HCT116 (cell line): Measurements from ENCODE around the gene EPHA8. TPM values are rescaled to one million over a fixed set of nuclear protein-coding genes. Genes with fewer than 3 reads are reported as not detected.
A peak's percentile ranks its signal among the peaks of the same experiment; 100 is the strongest.

Experiments used
- ATAC-seq: fragments of 200-7000 bp; cut with Tn5 transposase; 2 replicates; pipeline ENCODE4 v1.9.1; 2020; ENCODE audit warnings: mild to moderate bottlenecking, moderate library complexity
- BruUV-seq: library from RNA; stranded (reverse); fragments of 400-500 nt; replicated peaks from 2 replicates; lab custom pipeline; 2021; lab: Mats Ljungman, UMichigan
- CTCF ChIA-PET: fragments of 300-600 bp; sonication (Branson Sonifier 250); formaldehyde crosslinking; loops from one replicate; lab custom pipeline; 2021; ENCODE audit warnings: antibody characterized with exemption; lab: Charles Lee
- POLR2A ChIA-PET: fragments of 300-600, 350-600 bp; sonication (Branson Sonifier 250); formaldehyde crosslinking; loops from one replicate; lab custom pipeline; 2021; ENCODE audit warnings: antibody characterized with exemption; lab: Charles Lee
- RAD21 ChIA-PET, 2 experiments: fragments of 300-600 bp; sonication (Branson Sonifier 250); formaldehyde crosslinking; loops; one replicate each; lab custom pipeline; 2023; ENCODE audit warnings: low total read pairs in 2 of 2; ENCODE audit not compliant: uncharacterized antibody in 2 of 2, unreplicated experiment in 2 of 2, low non-redundant PET in 1 of 2; lab: Charles Lee
- DNase-seq: peaks from one replicate; pipeline ENCODE4 v3.0.0-alpha.2; 2010; ENCODE audit warnings: low read depth, low spot score
- H2AFZ ChIP-seq: fragments of 200-600 bp; shearing (Covaris generic), sonication (generic); 2 replicates; pipeline ENCODE4 v1.6.1; 2017; ENCODE audit warnings: low read depth, mixed run types, mixed read lengths, antibody characterized with exemption, low read length; ENCODE audit not compliant: poor library complexity, severe bottlenecking
- H3K27ac ChIP-seq: 2 replicates; pipeline ENCODE4 v1.5.1; 2012; ENCODE audit warnings: low read depth, low read length
- H3K27me3 ChIP-seq: fragments of 200-600 bp; sonication (generic); 2 replicates; pipeline ENCODE4 v1.6.1; 2016; ENCODE audit warnings: mixed run types, low read length, mixed read lengths; ENCODE audit not compliant: insufficient read depth
- H3K36me3 ChIP-seq, 2 experiments: fragments of 200-500 bp in 1 of 2; fragments of 200-600 bp in 1 of 2; sonication (Bioruptor generic) in 1 of 2; sonication (generic) in 1 of 2; 2 replicates each; pipeline versions ENCODE4 v1.5.1 to v1.6.1; 2014 to 2016; ENCODE audit warnings: low read length in 2 of 2, inconsistent platforms in 1 of 2, mixed read lengths in 1 of 2, mixed run types in 1 of 2; ENCODE audit not compliant: insufficient read depth in 2 of 2, control insufficient read depth in 1 of 2
- H3K4me1 ChIP-seq, 2 experiments: fragments of 200-600 bp in 1 of 2; sonication (generic) in 1 of 2; 2 replicates each; pipeline versions ENCODE4 v1.5.1 to v1.6.1; 2012 to 2017; ENCODE audit warnings: low read length in 2 of 2, inconsistent platforms in 1 of 2, mild to moderate bottlenecking in 1 of 2, mixed read lengths in 1 of 2, mixed run types in 1 of 2, moderate library complexity in 1 of 2; ENCODE audit not compliant: insufficient read depth in 2 of 2, control insufficient read depth in 1 of 2
- H3K4me2 ChIP-seq: fragments of 200-600 bp; sonication (generic); 2 replicates; pipeline ENCODE4 v1.6.1; 2017; ENCODE audit warnings: mixed run types, low read length, mixed read lengths
- H3K4me3 ChIP-seq, 2 experiments: fragments of 200-600 bp in 1 of 2; sonication (generic) in 1 of 2; replicated peaks in 1 of 2; 2 replicates each; pipeline ENCODE4 v1.5.1; 2011 to 2016; ENCODE audit warnings: low read length in 2 of 2, control low read depth in 1 of 2, low read depth in 1 of 2, mild to moderate bottlenecking in 1 of 2, mixed read lengths in 1 of 2, mixed run types in 1 of 2
- H3K79me2 ChIP-seq: fragments of 200-600 bp; sonication (generic); 2 replicates; pipeline ENCODE4 v1.6.1; 2017; ENCODE audit warnings: mild to moderate bottlenecking, mixed run types, low read length, moderate library complexity, mixed read lengths; ENCODE audit not compliant: insufficient read depth
- H3K9ac ChIP-seq: fragments of 200-600 bp; sonication (generic); 2 replicates; pipeline ENCODE4 v1.6.1; 2016; ENCODE audit warnings: low read length, mixed read lengths
- H3K9me2 ChIP-seq: fragments of 200-600 bp; sonication (generic), shearing (Covaris generic); 2 replicates; pipeline ENCODE4 v1.6.1; 2017; ENCODE audit warnings: mixed run types, mild to moderate bottlenecking, moderate library complexity; ENCODE audit not compliant: insufficient read depth
- H3K9me3 ChIP-seq, 2 experiments: fragments of 200-500 bp in 1 of 2; fragments of 200-600 bp in 1 of 2; sonication (Bioruptor generic) in 1 of 2; sonication (generic) in 1 of 2; 2 replicates each; pipeline ENCODE4 v1.6.1; 2014 to 2017; ENCODE audit warnings: low read length in 2 of 2, mixed read lengths in 2 of 2, inconsistent platforms in 1 of 2, low read depth in 1 of 2, mild to moderate bottlenecking in 1 of 2, mixed run types in 1 of 2, moderate library complexity in 1 of 2; ENCODE audit not compliant: control insufficient read depth in 1 of 2, insufficient read depth in 1 of 2
- H4K20me1 ChIP-seq: fragments of 200-600 bp; sonication (generic), shearing (Covaris generic); 2 replicates; pipeline ENCODE4 v1.6.1; 2017; ENCODE audit warnings: mixed run types, mild to moderate bottlenecking, moderate library complexity; ENCODE audit not compliant: insufficient read depth
- CBX3 ChIP-seq: IDR thresholded peaks from 2 replicates; pipeline ENCODE4 v1.6.1; 2012; ENCODE audit warnings: low read depth
- CEBPB ChIP-seq: IDR thresholded peaks from 2 replicates; pipeline ENCODE4 v1.6.1; 2012; ENCODE audit warnings: low read depth
- ELF1 ChIP-seq: IDR thresholded peaks from 2 replicates; pipeline ENCODE4 v1.6.1; 2012; ENCODE audit warnings: low read depth, borderline replicate concordance
- POLR2A ChIP-seq: IDR thresholded peaks from 2 replicates; pipeline ENCODE4 v1.7.0; 2011; ENCODE audit warnings: borderline replicate concordance; ENCODE audit not compliant: insufficient read depth, insufficient read length; ENCODE audit errors: extremely low read depth
- POLR2AphosphoS5 ChIP-seq: IDR thresholded peaks from 2 replicates; pipeline ENCODE4 v1.6.1; 2011; ENCODE audit warnings: mild to moderate bottlenecking, low read depth, low read length, moderate library complexity
- RAD21 ChIP-seq: IDR thresholded peaks from 2 replicates; pipeline ENCODE4 v1.6.1; 2012; ENCODE audit warnings: low read depth, mild to moderate bottlenecking
- SIN3A ChIP-seq: IDR thresholded peaks from 2 replicates; pipeline ENCODE4 v1.6.1; 2012; ENCODE audit warnings: low read depth
- TCF7L2 ChIP-seq: IDR thresholded peaks from 2 replicates; pipeline ENCODE4 v1.7.0; 2011; ENCODE audit warnings: borderline replicate concordance, inconsistent platforms; ENCODE audit not compliant: insufficient read depth, insufficient read length; ENCODE audit errors: extremely low read depth
- YY1 ChIP-seq: IDR thresholded peaks from 2 replicates; pipeline ENCODE4 v1.6.1; 2011; ENCODE audit warnings: low read length, low read depth, moderate library complexity, mild to moderate bottlenecking; ENCODE audit not compliant: insufficient replicate concordance; ENCODE audit errors: extremely low read depth
- ZNF274 ChIP-seq: fragments of 200-500 bp; sonication (Bioruptor generic); IDR thresholded peaks from 2 replicates; pipeline ENCODE4 v1.6.1; 2014; ENCODE audit warnings: mild to moderate bottlenecking, low read depth, low read length, inconsistent platforms
- intact Hi-C: fragments of 100-400 bp; cut with micrococcal nuclease; formaldehyde crosslinking; loops from 2 replicates; pipeline ENCODE4 v1.10.0; 2022
- total RNA-seq: library from RNA; stranded (reverse); gene quantifications from one replicate; pipeline ENCODE4 v1.2.1, GENCODE V29; 2021; ENCODE audit not compliant: unreplicated experiment
- TF ChIP-seq, protein P1 (sequence below): IDR thresholded peaks from 2 replicates; pipeline ENCODE4 v1.6.1; 2012; ENCODE audit warnings: low read depth
- TF ChIP-seq, protein P2 (sequence below), 3 experiments: fragments of 200-600 bp in 1 of 3; sonication (generic) in 1 of 3; IDR thresholded peaks in 2 of 3; conservative IDR thresholded peaks in 1 of 3; 2 replicates each; pipeline ENCODE4 v1.5.1; 2012 to 2017; ENCODE audit warnings: low read depth in 2 of 3, low read length in 2 of 3, antibody characterized with exemption in 1 of 3, borderline replicate concordance in 1 of 3, control low read depth in 1 of 3, mild to moderate bottlenecking in 1 of 3, mixed read lengths in 1 of 3, mixed run types in 1 of 3, moderate library complexity in 1 of 3; ENCODE audit not compliant: insufficient read depth in 1 of 3
- TF ChIP-seq, protein P3 (sequence below): IDR thresholded peaks from 2 replicates; pipeline ENCODE4 v1.6.1; 2012

EPHA8 gene
- total RNA-seq, 1 experiment from 2014 or later = 0.30 TPM

DNA sequence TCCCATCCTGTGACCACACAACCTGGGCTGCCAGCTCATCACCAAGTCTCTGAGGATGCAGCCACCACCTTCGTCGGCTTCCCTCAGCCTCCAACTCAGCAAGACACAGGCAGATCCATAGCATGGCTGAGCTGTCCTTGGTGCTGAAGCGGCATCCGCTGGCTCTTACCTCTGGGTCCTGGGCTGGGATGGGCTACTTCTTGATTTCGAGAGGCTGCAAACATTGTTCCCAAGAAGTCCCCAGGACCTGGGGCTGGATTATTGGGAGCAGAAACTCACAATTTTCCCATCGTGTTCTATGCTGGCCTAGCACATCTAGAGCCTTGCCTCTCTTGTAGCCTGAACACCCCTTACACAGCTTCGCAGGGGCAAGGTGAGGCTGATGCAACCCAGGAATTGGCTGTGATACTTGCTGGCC, 48.2 kb downstream of the EPHA8 start:
- Histone ChIP-seq H3K9ac (no peak overlapping the region), H3K9me2 (no peaks in the 10 kb centered on the region), H3K36me3 (no peaks in the 10 kb centered on the region), H3K9me3 (no peaks in the 10 kb centered on the region), H4K20me1 (no peaks in the 10 kb centered on the region), H3K27me3 (peaks cover 80% of the 10 kb centered on the region), H3K27ac (no peak overlapping the region), H2AFZ (no peak overlapping the region), H3K4me2 (no peak overlapping the region), H3K4me3 (no peak overlapping the region), H3K79me2 (no peaks in the 10 kb centered on the region), H3K4me1 (no peaks in the 10 kb centered on the region)
- peak; percentile 67 for ATAC-seq
- RAD21 ChIA-PET = no interaction called here
- no TSS peak for BruUV-seq
- POLR2A ChIA-PET = no interaction called here
- no peak for DNase-seq
- intact Hi-C loops = no loop called here
- CTCF ChIA-PET = no interaction called here
- TF ChIP-seq, protein P1, sequence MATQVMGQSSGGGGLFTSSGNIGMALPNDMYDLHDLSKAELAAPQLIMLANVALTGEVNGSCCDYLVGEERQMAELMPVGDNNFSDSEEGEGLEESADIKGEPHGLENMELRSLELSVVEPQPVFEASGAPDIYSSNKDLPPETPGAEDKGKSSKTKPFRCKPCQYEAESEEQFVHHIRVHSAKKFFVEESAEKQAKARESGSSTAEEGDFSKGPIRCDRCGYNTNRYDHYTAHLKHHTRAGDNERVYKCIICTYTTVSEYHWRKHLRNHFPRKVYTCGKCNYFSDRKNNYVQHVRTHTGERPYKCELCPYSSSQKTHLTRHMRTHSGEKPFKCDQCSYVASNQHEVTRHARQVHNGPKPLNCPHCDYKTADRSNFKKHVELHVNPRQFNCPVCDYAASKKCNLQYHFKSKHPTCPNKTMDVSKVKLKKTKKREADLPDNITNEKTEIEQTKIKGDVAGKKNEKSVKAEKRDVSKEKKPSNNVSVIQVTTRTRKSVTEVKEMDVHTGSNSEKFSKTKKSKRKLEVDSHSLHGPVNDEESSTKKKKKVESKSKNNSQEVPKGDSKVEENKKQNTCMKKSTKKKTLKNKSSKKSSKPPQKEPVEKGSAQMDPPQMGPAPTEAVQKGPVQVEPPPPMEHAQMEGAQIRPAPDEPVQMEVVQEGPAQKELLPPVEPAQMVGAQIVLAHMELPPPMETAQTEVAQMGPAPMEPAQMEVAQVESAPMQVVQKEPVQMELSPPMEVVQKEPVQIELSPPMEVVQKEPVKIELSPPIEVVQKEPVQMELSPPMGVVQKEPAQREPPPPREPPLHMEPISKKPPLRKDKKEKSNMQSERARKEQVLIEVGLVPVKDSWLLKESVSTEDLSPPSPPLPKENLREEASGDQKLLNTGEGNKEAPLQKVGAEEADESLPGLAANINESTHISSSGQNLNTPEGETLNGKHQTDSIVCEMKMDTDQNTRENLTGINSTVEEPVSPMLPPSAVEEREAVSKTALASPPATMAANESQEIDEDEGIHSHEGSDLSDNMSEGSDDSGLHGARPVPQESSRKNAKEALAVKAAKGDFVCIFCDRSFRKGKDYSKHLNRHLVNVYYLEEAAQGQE = peak; percentile 94
- no peak for TF ChIP-seq SIN3A

DNA sequence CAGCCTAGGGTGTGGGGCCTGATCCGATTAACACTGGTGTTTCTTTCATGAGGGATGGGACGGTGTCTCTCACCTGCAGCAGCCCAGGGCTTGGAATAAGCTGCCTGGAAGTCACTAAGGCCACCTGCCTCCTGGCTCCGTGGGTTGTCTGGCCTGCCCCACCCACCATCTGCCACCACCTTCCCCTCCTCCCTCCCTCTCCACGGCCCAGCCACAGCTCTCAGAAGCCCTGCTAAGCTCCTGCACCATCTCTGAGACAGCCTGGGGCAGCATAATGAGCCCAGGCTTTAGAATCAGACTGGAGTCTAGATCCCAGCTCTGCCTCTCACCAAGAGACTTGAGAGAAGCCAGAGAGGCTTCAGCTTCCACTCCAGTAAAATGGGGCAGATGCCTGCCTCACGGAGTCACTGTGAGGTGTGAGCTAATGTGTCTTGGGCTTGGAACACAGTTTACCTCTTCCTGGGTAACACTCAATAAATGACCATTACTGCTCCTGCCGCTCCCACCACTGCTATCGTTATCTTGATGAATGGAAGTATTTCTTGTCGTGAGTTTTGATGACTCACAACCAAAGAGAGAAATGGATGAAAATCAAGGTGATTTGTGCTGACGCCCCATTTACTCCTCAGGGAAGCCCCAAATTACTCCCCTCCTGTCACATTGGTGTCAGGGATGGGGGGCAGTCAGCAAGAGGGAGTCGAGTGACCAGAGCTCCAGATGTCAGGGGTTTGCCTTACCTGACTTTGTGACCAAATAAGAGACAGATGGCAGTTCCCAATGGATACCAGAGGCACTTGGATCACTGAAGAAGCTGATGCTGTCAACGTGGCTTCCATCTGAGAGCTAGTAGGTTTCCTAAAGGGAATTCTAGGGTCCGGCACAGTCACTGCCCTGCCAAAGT, 49.6 kb downstream of the EPHA8 start:
- intact Hi-C loops = no loop called here
- ATAC-seq (no peak), DNase-seq (no peak)
- Histone ChIP-seq H3K9me3 (no peaks in the 10 kb centered on the region), H3K4me3 (no peak overlapping the region), H2AFZ (no peak overlapping the region), H3K36me3 (no peaks in the 10 kb centered on the region), H3K27ac (no peak overlapping the region), H3K9ac (no peak overlapping the region), H3K4me1 (no peaks in the 10 kb centered on the region), H3K9me2 (no peaks in the 10 kb centered on the region), H3K79me2 (no peaks in the 10 kb centered on the region), H4K20me1 (no peaks in the 10 kb centered on the region), H3K27me3 (peaks cover 82% of the 10 kb centered on the region), H3K4me2 (no peak overlapping the region)
- ChIA-PET CTCF (no interaction called here), RAD21 (no interaction called here), POLR2A (interaction anchor here (1.3 kb wide), 1 partner anchor 23 kb away, joined by 3 read pairs; no protein-coding TSS in a partner anchor)
- BruUV-seq = no TSS peak
- TF ChIP-seq POLR2A (no peak), CBX3 (no peak), RAD21 (no peak), POLR2AphosphoS5 (no peak), ELF1 (no peak), YY1 (no peak), CEBPB (no peak), TCF7L2 (no peak), ZNF274 (no peak)
- TF ChIP-seq, protein P2, sequence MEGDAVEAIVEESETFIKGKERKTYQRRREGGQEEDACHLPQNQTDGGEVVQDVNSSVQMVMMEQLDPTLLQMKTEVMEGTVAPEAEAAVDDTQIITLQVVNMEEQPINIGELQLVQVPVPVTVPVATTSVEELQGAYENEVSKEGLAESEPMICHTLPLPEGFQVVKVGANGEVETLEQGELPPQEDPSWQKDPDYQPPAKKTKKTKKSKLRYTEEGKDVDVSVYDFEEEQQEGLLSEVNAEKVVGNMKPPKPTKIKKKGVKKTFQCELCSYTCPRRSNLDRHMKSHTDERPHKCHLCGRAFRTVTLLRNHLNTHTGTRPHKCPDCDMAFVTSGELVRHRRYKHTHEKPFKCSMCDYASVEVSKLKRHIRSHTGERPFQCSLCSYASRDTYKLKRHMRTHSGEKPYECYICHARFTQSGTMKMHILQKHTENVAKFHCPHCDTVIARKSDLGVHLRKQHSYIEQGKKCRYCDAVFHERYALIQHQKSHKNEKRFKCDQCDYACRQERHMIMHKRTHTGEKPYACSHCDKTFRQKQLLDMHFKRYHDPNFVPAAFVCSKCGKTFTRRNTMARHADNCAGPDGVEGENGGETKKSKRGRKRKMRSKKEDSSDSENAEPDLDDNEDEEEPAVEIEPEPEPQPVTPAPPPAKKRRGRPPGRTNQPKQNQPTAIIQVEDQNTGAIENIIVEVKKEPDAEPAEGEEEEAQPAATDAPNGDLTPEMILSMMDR (IDR thresholded peaks at IDR 0.05 in 2 of 3, conservative IDR thresholded peaks at IDR 0.05 in 1 of 3; ENCODE audit: borderline replicate concordance in 1 of 3, insufficient read depth in 1 of 3, low read depth in 2 of 3, low read length in 2 of 3) = no peak
- TF ChIP-seq, protein P3, sequence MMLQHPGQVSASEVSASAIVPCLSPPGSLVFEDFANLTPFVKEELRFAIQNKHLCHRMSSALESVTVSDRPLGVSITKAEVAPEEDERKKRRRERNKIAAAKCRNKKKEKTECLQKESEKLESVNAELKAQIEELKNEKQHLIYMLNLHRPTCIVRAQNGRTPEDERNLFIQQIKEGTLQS = no peak
